Activated naive CD8-positive, alpha-beta T cell (primary cell): ENCODE measurements around the gene PRICKLE2.

ENCODE experiments used
- H3K27ac Mint-ChIP-seq: one replicate; pipeline ENCODE4 v1.8.0; 2021; ENCODE audit warnings: mixed read lengths
- H3K27me3 Mint-ChIP-seq: one replicate; pipeline ENCODE4 v1.8.0; 2021; ENCODE audit warnings: mixed read lengths
- H3K36me3 Mint-ChIP-seq: one replicate; pipeline ENCODE4 v1.8.0; 2021; ENCODE audit warnings: mixed read lengths
- H3K4me1 Mint-ChIP-seq: one replicate; pipeline ENCODE4 v1.8.0; 2021; ENCODE audit warnings: low read depth, mixed read lengths
- H3K4me3 Mint-ChIP-seq: one replicate; pipeline ENCODE4 v1.8.0; 2021; ENCODE audit warnings: mild to moderate bottlenecking, mixed read lengths
- H3K9me3 Mint-ChIP-seq: one replicate; pipeline ENCODE4 v1.8.0; 2021; ENCODE audit warnings: low read depth, mixed read lengths

Gene PRICKLE2

DNA sequence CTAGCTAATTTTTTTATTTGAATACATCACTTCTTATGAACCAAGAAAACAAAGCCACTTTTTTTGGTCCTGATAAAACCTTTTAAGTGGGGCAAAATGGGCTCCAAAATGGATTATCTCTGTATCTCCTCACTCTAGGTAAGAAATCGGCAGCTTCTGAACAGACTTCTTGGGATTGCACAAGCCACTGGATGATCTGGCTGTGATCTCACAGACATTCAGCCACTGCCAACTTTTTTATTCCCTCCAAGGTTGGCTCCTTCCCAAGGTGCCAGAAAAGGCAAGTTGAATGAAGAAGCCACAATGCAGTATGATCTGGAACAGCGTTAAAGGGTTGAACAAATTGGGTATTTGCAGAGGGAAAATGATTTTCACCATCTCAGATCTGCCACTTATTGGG, 73.2 kb downstream of the PRICKLE2 start:
- H3K27me3 Mint-ChIP-seq, result peaks cover 6% of the 10 kb centered on the region
- H3K4me1 Mint-ChIP-seq, result no peaks in the 10 kb centered on the region
- H3K9me3 Mint-ChIP-seq, result no peaks in the 10 kb centered on the region
- no peak overlapping the region for H3K4me3 Mint-ChIP-seq
- H3K36me3 Mint-ChIP-seq, result no peaks in the 10 kb centered on the region
- H3K27ac Mint-ChIP-seq, result no peak overlapping the region

DNA sequence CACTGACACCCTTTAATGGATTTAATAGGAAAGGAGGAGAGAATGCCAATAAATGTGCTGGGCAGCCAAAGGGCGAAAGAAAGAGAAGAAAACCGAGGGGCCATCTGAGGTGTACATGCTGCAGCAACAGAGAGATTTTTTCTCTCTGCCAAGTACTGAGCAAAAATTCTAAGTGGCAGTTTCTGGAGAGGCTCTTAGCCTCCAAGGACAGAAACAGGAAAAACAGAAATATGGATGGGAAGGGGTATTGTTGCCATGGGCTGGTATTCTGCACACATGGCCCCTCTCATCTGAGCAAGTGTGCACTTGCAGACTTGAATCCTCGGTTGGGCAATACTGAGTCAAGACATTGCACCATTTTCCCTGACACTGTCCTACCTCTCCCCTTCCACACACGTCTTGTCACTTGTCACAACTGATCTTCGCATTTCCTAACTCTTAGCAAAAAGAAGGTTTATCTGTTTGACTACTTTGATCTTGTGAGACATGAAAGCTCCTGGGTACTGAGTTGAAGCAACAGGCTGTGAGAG, 73.9 kb downstream of the PRICKLE2 start:
- Mint-ChIP-seq H3K27me3 (peaks cover 5% of the 10 kb centered on the region), H3K4me1 (no peaks in the 10 kb centered on the region), H3K9me3 (no peaks in the 10 kb centered on the region), H3K4me3 (no peak overlapping the region), H3K27ac (no peak overlapping the region), H3K36me3 (no peaks in the 10 kb centered on the region)

DNA sequence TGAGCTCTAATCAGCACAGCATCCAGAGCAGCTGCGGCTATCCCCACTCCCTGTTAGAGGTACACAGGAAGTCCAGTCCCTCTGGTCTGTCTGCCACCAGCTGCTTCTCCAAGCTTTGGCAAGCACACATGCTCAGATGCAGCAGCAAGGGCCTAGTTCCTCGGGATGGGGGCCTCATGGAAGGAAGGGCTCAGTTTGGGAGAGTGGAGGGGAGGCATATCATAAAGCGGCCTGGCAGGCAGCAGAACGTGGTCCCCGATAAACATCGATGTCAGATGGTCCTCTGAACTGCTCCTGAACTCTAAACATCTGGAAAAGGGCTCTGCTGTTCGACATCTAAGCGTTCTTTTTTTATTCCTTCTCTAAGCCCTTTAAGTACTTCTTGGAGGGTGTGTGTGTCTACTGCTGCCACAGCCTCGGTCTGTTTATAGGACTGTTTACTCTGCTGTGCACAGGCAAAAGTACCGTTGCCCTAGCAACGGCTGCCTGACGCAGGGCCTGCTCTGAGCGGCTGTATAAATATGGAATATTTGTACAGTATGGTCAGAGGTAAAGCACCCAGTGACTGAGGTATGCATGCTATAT, 74.6 kb downstream of the PRICKLE2 start:
- Mint-ChIP-seq H3K4me1 (no peaks in the 10 kb centered on the region), H3K4me3 (no peak overlapping the region), H3K36me3 (no peaks in the 10 kb centered on the region), H3K27me3 (peaks cover 5% of the 10 kb centered on the region), H3K9me3 (no peaks in the 10 kb centered on the region), H3K27ac (no peak overlapping the region)

GRCh38 chr3:64149886-64150285, 75.4 kb downstream of the PRICKLE2 start:
- Mint-ChIP-seq H3K27me3 (peaks cover 5% of the 10 kb centered on the region), H3K36me3 (no peaks in the 10 kb centered on the region), H3K9me3 (no peaks in the 10 kb centered on the region)

DNA sequence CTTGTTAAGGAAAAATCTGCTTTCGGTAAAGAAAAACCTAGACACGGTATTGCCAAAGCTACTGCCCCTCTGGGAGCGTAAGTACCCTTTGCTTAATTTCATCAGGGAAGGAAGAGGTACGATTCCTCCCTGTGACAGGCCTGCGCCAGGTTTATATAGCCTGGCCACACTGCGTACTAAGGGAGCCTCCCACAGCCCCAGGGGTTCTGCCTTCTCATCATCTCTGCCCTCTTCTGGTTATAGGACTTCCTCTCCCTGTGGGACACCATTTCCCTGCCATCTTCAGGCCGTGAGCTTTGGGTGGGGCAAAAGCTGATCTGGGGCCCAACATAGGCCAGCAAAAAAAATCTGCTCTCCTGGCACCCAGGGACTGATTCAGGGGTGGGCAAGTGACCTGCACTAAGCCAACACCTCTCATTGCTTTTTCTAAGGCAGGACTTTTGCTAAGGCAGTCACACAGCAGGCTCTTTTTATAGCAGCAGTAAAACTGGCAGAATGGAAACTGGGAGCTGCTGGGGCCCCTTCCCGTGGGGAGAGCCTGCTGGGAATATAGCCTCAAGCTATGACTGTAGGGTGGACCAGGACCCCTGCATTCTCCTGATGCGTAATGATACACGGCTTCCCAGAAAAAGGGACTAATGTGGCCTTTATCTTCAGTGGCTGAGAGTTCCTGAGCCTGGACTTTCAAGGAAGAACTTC, 76.2 kb downstream of the PRICKLE2 start:
- Mint-ChIP-seq H3K36me3 (no peaks in the 10 kb centered on the region), H3K27me3 (peaks cover 5% of the 10 kb centered on the region), H3K4me1 (no peaks in the 10 kb centered on the region), H3K4me3 (no peak overlapping the region), H3K27ac (no peak overlapping the region), H3K9me3 (no peaks in the 10 kb centered on the region)

More at GRCh38 chr3:64149886-64150285, 75.4 kb downstream of the PRICKLE2 start:
- Mint-ChIP-seq H3K4me1 (no peaks in the 10 kb centered on the region), H3K4me3 (no peak overlapping the region), H3K27ac (no peak overlapping the region)

- Mint-ChIP-seq H3K4me3 (no peak overlapping the region), H3K27me3 (peaks cover 2% of the 10 kb centered on the region), H3K27ac (no peak overlapping the region), H3K9me3 (no peaks in the 10 kb centered on the region), H3K36me3 (no peaks in the 10 kb centered on the region), H3K4me1 (no peaks in the 10 kb centered on the region)
Observed at GRCh38 chr3:64147211-64147610, 78.1 kb downstream of the PRICKLE2 start.

GRCh38 chr3:64145438-64145837, 79.8 kb downstream of the PRICKLE2 start:
- H3K4me3 Mint-ChIP-seq, result no peak overlapping the region
- H3K27me3 Mint-ChIP-seq, result no peaks in the 10 kb centered on the region
- H3K27ac Mint-ChIP-seq, result no peak overlapping the region
- no peaks in the 10 kb centered on the region for H3K36me3 Mint-ChIP-seq
- H3K9me3 Mint-ChIP-seq, result no peaks in the 10 kb centered on the region
- H3K4me1 Mint-ChIP-seq, result no peaks in the 10 kb centered on the region

GRCh38 chr3:64144241-64144900, 80.9 kb downstream of the PRICKLE2 start:
- no peaks in the 10 kb centered on the region for H3K9me3 Mint-ChIP-seq
- no peak overlapping the region for H3K27ac Mint-ChIP-seq
- H3K27me3 Mint-ChIP-seq, result no peaks in the 10 kb centered on the region
- H3K4me1 Mint-ChIP-seq, result no peaks in the 10 kb centered on the region
- no peak overlapping the region for H3K4me3 Mint-ChIP-seq
- H3K36me3 Mint-ChIP-seq, result no peaks in the 10 kb centered on the region

- Mint-ChIP-seq H3K9me3 (no peaks in the 10 kb centered on the region), H3K27me3 (no peaks in the 10 kb centered on the region), H3K36me3 (no peaks in the 10 kb centered on the region), H3K4me1 (no peaks in the 10 kb centered on the region), H3K27ac (no peak overlapping the region), H3K4me3 (no peak overlapping the region)
Observed at GRCh38 chr3:64143409-64144130, 81.7 kb downstream of the PRICKLE2 start.

GRCh38 chr3:64141476-64141875, 83.8 kb downstream of the PRICKLE2 start:
- no peak overlapping the region for H3K27ac Mint-ChIP-seq
- no peaks in the 10 kb centered on the region for H3K36me3 Mint-ChIP-seq
- peaks cover 2% of the 10 kb centered on the region for H3K27me3 Mint-ChIP-seq
- no peak overlapping the region for H3K4me3 Mint-ChIP-seq
- H3K4me1 Mint-ChIP-seq, result no peaks in the 10 kb centered on the region
- no peaks in the 10 kb centered on the region for H3K9me3 Mint-ChIP-seq

GRCh38 chr3:64140651-64141050, 84.6 kb downstream of the PRICKLE2 start:
- H3K9me3 Mint-ChIP-seq, result no peaks in the 10 kb centered on the region
- H3K4me3 Mint-ChIP-seq, result no peak overlapping the region
- no peaks in the 10 kb centered on the region for H3K4me1 Mint-ChIP-seq
- H3K27me3 Mint-ChIP-seq, result peaks cover 2% of the 10 kb centered on the region
- H3K27ac Mint-ChIP-seq, result no peak overlapping the region
- H3K36me3 Mint-ChIP-seq, result no peaks in the 10 kb centered on the region

DNA sequence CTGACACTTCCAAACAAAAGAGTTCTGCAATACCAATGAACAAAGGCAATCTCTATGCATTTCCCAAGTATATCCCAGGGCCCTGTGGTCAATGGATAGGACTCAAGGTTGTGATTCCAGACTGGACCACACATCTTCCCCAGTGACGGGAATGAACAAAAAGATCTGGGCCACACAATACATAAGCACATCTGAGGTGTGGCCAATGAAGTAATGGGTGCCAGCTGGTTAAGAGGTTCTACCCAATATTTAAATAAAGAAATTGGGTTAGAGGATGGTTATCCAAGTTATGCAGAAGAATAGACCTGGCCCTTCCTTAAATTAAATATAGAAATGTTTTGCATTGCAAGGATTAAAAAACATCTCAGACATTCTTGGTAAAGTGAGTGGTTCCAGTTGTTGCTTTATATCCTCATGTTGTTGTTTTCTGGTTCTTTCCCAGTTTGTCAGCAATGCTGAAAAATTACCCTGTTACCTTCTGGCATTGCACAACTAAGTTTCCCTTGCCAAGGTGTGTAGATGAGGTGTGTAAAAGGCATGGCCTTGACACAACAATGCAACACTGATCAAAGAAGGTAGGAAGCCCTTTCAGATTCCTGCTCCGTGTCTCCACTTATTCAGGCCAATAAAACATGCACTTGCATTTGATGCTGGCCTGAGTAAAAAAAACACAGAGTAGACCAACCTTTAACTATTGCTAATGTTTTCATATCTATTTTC, 86.5 kb downstream of the PRICKLE2 start:
- no peaks in the 10 kb centered on the region for H3K36me3 Mint-ChIP-seq
- no peaks in the 10 kb centered on the region for H3K4me1 Mint-ChIP-seq
- peaks cover 2% of the 10 kb centered on the region for H3K27me3 Mint-ChIP-seq
- no peaks in the 10 kb centered on the region for H3K9me3 Mint-ChIP-seq
- H3K4me3 Mint-ChIP-seq, result no peak overlapping the region
- no peak overlapping the region for H3K27ac Mint-ChIP-seq

DNA sequence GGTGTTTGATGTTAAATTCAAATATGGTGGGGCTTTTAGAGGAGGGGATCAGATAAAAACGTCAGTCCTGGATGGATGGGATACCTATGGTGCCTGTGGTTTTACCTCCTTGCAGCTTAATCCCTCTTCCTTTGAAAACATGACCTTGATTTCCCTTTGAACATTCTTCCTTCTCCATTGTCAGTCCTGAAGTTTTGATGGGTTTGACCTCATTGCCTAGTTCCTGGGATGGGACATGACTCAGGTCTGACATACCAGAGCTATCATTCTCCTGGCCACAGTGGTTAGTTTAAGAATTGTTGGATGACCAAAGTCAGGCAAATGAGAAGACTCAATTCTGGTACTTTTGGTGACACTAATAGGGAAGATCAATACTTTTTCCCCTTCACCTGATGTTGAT, 87.2 kb downstream of the PRICKLE2 start:
- Mint-ChIP-seq H3K36me3 (no peaks in the 10 kb centered on the region), H3K27me3 (peaks cover 2% of the 10 kb centered on the region), H3K27ac (no peak overlapping the region), H3K4me3 (no peak overlapping the region), H3K9me3 (no peaks in the 10 kb centered on the region), H3K4me1 (no peaks in the 10 kb centered on the region)

- Mint-ChIP-seq H3K4me1 (no peaks in the 10 kb centered on the region), H3K9me3 (no peaks in the 10 kb centered on the region), H3K36me3 (no peaks in the 10 kb centered on the region), H3K4me3 (no peak overlapping the region), H3K27me3 (peaks cover 2% of the 10 kb centered on the region), H3K27ac (no peak overlapping the region)
Observed at GRCh38 chr3:64134882-64135281, 90.4 kb downstream of the PRICKLE2 start.
